GM19099 (cell line): ENCODE measurements around the gene USP54.

Source experiments
- POLR2A ChIP-seq: IDR thresholded peaks from 3 replicates; pipeline ENCODE4 v1.6.1; 2011; ENCODE audit warnings: low read depth; ENCODE audit not compliant: insufficient read length; ENCODE audit errors: extremely low read depth

USP54 gene, protein sequence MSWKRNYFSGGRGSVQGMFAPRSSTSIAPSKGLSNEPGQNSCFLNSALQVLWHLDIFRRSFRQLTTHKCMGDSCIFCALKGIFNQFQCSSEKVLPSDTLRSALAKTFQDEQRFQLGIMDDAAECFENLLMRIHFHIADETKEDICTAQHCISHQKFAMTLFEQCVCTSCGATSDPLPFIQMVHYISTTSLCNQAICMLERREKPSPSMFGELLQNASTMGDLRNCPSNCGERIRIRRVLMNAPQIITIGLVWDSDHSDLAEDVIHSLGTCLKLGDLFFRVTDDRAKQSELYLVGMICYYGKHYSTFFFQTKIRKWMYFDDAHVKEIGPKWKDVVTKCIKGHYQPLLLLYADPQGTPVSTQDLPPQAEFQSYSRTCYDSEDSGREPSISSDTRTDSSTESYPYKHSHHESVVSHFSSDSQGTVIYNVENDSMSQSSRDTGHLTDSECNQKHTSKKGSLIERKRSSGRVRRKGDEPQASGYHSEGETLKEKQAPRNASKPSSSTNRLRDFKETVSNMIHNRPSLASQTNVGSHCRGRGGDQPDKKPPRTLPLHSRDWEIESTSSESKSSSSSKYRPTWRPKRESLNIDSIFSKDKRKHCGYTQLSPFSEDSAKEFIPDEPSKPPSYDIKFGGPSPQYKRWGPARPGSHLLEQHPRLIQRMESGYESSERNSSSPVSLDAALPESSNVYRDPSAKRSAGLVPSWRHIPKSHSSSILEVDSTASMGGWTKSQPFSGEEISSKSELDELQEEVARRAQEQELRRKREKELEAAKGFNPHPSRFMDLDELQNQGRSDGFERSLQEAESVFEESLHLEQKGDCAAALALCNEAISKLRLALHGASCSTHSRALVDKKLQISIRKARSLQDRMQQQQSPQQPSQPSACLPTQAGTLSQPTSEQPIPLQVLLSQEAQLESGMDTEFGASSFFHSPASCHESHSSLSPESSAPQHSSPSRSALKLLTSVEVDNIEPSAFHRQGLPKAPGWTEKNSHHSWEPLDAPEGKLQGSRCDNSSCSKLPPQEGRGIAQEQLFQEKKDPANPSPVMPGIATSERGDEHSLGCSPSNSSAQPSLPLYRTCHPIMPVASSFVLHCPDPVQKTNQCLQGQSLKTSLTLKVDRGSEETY (N-terminal part only)

DNA sequence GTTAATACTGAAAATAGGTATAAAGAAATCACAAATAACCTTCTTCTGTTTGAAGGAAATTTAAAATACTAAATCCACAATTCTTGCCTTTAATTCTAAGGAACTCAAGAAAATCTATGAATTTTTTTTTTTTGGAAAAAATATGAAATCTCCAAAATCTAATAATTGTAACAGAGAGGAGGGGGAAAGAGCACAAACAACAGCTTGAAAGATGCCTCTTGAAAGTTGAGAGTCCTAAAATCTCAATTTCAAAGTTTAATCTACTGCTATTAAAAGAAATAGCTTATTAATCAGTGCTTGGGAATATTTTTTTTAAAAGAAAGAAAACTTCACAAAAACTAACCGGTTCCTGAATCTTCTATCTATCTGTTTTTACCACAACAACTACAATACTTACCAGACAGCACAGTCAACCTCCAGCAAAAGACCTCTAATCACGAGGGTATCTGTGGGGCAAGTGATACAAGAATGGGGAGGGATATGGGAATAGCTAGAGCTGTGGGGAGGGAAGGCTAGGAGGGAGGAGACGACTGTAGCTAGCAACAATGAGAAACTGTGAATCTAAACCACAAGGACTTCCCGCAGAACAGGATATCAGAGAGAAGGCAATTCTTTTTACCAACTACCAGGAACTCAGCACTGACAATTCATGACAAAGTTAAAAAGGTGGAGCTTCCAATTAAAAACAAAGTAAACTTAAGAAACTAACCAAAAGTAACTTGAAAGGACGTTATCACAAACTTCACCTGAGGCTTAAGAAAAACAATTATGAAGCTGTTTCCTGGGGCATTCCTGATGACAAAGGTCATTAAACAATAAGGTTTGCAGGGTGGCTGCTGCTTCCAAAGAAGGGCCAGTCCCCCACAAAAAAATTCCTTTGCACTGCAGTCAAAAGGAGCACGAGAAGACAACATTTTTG, at the start of gene USP54:
Gene USP54, minus strand, starts transcription at position 462 of the 919 bp plus-strand sequence. CDS start 15,684 bp downstream, outside the sequence.
- no peak for TF ChIP-seq POLR2A

DNA sequence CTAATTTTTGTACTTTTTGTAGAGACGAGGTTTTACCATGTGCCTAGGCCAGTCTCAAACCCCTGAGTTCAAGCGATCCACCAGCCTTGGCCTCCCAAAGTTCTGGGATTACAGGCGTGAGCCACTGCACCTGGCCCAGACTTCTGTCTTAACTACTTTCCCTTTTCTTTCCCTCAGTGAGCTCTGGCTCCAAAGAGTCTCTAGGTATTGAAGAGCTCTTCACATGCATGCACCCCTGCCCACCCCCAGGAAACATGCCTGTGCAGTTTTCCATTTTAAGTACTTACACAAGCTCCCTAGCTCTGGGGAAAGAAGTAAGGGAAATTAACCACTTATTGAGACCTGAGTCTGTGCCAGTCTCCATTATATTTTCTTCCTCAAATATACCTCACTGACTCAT, 48.1 kb upstream of the USP54 start:
- no peak for TF ChIP-seq POLR2A

DNA sequence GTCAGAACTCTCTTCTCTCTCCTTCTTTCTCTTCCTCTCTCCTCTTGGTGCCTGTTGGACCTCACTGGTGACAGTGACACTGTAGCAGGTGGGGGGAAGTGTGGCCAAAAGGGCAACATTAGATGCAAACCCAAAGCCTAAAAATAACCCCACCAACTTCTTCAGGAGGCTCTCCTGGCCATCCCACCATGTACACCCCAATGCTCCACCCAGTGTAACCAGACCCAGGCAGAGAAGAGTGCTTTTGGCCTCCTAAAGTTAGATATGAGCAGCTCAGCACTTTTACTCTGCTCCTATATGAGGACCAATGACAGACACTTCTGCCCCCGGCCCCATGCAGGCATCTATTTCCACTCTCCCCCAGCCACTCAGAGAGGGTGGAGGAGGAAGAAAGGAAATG, 44.6 kb upstream of the USP54 start:
- no peak for TF ChIP-seq POLR2A

DNA sequence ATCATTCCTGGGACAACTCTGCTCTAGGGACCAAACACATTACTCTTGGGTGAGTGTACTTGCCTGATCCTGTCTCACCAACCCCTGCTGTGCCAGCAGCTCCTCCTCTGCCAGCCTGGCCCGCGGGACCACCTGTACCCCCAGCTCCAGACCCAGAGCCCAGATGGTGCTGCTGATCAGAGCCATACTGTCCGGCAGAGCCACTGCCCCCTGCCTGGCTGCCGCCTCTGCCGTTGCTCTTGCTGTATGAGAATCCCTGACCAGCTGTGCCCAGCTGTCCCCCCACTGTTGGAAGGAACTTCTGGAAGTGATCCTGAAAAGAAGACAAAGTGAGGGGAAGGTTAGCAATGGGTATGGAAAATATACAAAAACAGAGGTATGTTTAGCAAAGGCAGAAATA, 43.3 kb upstream of the USP54 start:
- no peak for TF ChIP-seq POLR2A

DNA sequence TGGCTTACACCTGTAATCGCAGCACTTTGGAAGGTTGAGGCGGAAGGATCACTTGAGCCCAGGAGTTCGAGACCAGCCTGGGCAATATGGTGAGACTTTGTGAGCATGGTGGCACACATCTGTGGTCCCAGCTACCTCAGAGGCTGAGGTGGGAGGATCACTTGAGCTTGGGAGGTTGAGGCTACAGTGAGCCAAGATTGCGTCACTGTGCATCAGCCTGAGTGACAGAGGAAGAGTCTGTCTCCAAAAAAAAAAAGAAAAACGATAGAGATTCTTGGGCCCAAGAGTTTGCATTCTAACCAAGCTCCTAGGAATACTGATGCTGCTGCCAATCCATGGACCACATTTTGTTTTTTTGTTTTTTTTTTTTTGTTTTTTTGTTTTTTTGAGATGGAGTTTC, 38.0 kb upstream of the USP54 start:
- no peak for TF ChIP-seq POLR2A

DNA sequence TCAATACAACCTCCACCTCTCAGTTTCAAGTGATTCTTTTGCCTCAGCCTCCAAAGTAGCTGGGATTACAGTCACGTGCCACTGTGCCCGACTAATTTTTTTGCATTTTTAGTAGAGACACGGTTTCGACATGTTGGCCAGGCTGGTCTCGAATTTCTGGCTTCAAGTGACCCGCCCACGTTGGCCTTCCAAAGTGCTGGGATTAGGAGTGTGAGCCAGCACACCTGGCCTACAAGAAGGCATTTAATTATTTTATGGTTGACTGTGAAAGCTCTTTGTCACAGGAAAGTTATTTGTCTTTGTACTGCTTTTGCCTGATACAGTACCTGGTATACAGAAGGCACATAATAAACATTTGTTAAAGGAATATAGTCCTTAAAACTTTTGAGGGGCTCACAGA, 37.3 kb upstream of the USP54 start:
- TF ChIP-seq POLR2A: no peak

- no peak for TF ChIP-seq POLR2A
Observed at GRCh38 chr10:73627300-73627699, 36.2 kb upstream of the USP54 start.

DNA sequence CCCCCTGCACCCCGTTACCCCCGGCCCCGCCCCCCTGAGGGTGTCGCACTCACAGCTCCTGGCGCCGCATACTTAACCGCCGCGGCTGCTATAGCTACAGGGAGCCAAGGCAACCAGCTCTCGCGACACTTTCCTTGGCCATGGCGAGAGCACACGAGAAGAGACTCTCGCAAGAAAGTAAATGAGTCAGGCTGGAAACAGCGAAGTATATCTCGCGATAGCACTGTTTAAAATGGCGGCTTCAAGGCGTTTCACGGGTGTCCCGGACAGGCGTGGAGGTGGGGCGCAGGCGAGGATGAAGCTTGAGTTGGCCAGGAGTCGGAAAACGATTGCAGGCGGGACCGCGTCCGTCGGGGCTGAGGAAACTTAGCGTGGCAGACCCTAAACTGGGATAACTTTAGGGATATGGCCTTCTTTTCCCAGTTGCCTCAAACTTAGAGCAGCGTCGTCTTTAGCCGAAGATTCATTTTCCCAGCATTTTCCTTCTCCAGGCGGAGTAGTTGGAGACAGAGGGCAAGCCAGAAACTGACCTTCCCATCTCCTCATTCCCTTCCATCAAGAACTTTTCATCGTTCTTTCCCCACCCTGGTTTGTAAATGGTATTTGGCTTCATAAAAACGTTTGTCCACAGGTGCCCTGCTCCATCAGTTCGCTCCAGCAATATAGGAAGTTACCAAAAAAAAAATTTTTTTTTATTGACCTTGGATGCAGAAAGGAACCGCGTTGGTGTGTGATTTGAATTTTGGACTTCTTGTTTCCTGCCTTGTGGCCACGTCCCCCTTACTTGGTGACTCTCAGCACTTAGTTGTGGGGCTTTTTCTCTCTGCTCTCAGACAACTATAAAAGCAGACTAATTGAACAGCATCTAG, 35.0 kb upstream of the USP54 start:
- TF ChIP-seq POLR2A: peak; percentile 88

DNA sequence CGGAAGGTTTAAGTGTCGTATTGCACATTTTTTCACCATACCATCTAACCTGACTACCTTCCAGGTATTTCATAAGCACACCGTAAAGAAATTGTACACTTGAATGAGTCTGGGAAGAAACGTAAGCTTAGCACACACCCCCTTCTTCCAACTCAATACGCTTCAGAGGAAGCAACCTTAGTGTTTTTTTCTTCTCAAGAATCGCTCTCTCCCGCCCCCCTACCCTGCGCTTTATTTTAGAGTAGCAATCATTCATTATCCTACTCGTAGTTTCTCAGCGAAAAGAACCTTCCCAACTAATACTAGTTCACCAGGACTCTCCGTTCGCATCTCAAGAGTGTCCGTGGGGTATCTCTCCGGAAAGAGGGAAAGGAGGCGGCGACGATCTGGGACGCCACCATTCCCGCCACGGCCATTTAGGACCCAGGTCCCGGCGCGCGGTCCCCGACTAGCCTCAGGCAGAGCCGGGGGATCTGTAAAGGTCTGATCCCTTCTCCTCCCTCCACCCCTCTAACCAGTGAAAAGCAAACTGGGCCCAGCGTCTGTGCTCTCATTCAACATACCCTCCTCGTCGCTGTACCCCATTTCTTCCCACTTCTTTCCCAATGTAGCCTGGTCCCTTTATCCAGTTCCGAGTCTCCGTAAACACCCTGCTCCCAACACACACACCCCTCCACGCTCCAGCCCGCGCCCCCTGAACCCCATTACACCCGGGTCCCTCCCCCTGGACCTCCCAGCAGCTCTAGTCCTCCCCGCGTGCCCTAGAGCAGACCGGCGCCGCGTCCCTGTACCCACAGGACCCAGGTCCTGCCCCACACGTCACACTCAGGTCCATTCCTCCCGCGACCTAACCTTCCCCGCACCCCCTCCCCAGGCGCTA, 34.1 kb upstream of the USP54 start:
- no peak for TF ChIP-seq POLR2A

GRCh38 chr10:73623056-73623455, 31.9 kb upstream of the USP54 start:
- no peak for TF ChIP-seq POLR2A

DNA sequence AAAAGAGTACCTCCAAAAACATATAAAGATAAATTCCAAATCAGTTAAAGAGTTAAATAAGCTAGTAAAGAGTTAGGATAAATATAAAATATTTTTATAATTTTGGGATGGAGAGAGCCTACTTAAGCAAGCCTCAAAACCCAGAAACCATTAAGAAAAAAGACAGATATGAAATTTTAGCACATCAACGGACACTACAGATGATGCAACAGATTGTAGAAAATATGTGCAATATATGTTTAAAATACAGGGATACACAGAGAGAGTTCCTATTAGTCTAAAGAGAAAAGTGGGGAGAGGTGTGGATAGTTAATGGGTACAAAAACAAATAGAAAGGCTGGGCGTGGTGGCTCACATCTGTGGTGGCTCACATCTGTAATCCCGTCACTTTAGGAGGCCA, 23.6 kb upstream of the USP54 start:
- no peak for TF ChIP-seq POLR2A

DNA sequence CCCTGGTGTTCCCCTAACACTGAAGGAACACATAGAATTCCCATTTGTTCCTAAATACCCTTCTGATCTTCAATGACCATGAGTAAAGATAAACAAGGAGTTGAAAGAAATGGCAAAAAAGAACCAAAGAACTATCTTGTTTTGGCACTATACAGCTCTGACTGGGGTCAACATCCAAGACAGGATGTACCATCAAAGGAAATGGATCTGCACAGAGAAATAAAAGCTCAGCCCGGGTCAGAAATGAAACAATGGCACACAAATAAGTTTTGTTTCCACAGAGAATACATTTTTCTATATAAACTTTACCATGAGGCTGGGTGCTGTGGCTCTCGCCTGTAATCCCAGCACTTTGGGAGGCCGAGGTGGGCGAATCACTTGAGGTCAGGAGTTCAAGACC, 18.0 kb upstream of the USP54 start:
- no peak for TF ChIP-seq POLR2A
